ENCODE results near the gene VPS26A. TPM values are rescaled to one million over a fixed set of nuclear protein-coding genes. Genes with fewer than 3 reads are reported as not detected.

The VPS26A gene
- total RNA-seq, 4 donors from 2014 or later = 34.1 to 51.5 (median 39.4) TPM

Small RNA genes within 50 kb of the gene (small RNA-seq; reads per million reads assigned to genes)
- 0 reads per million in 4 donors for gene RF00017

Other genes with a start within 250 kb of the VPS26A start
- 10 to 100 TPM; 43.5 to 57.6 (median 50.3) TPM for gene DDX50, start 222.9 kb upstream of the VPS26A start, total RNA-seq
- 10 to 100 TPM; 28.1 to 78.6 (median 34.9) TPM for gene DDX21, start 168.0 kb upstream of the VPS26A start, total RNA-seq
- 10 to 100 TPM; 33.7 to 65.4 (median 48.8) TPM for gene KIFBP, start 135.4 kb upstream of the VPS26A start, total RNA-seq
- gene SRGN, start 36.1 kb upstream of the VPS26A start, total RNA-seq = 100 to 1,000 TPM in 2 of 4 donors, 10 to 100 TPM in 2; 14.9 to 143 (median 97.8) TPM
- gene SUPV3L1, start 56.1 kb downstream of the VPS26A start, total RNA-seq = 10 to 100 TPM; 18.2 to 20.9 (median 19.8) TPM
- under 1 TPM in 1 of 4 donors, not detected in 3; 0.27 TPM for gene HKDC1, start 96.2 kb downstream of the VPS26A start, total RNA-seq
- 100 to 1,000 TPM in 3 of 4 donors, 10 to 100 TPM in 1; 92.5 to 216 (median 126) TPM for gene HK1, start 154.3 kb downstream of the VPS26A start, total RNA-seq